H1 (cell line): Measurements from ENCODE around the gene MAGI1. TPM values are rescaled to one million over a fixed set of nuclear protein-coding genes. Genes with fewer than 3 reads are reported as not detected.

ENCODE experiments used
- ATF2 ChIP-seq: IDR thresholded peaks from 2 replicates; pipeline ENCODE4 v1.6.1; 2012; ENCODE audit warnings: low read length, inconsistent platforms
- BRCA1 ChIP-seq: IDR thresholded peaks from 2 replicates; pipeline ENCODE4 v1.6.1; 2012; ENCODE audit warnings: low read depth, low read length, improper control_type of control experiment
- CBX8 ChIP-seq: fragments of 300-800, 300-1000 bp; sonication (generic); IDR thresholded peaks from 2 replicates; pipeline ENCODE4 v1.7.1; 2016; ENCODE audit warnings: low read depth, low read length, borderline replicate concordance
- FOSL1 ChIP-seq: IDR thresholded peaks from 2 replicates; pipeline ENCODE4 v1.6.1; 2011; ENCODE audit warnings: mild to moderate bottlenecking, low read depth, low read length, moderate library complexity; ENCODE audit not compliant: insufficient read depth
- POLR2A ChIP-seq, 2 experiments: IDR thresholded peaks; 1 replicate in 1 of 2; 2 replicates in 1 of 2; pipeline ENCODE4 v1.6.1; 2011; ENCODE audit warnings: low read depth in 2 of 2, low read length in 2 of 2, mild to moderate bottlenecking in 2 of 2; ENCODE audit errors: control extremely low read depth in 1 of 2
- TAF7 ChIP-seq: optimal IDR thresholded peaks from 2 replicates; pipeline ENCODE3; 2011; ENCODE audit warnings: low read depth, mild to moderate bottlenecking, inconsistent platforms, low read length, moderate library complexity, borderline replicate concordance
- polyA plus RNA-seq, 7 experiments: library from polyadenylated mRNA; depleted of rRNA in 3 of 7; stranded (reverse) in 5 of 7; unstranded in 2 of 7; fragments of >200 nt in 5 of 7; fragments of 200-250 nt in 2 of 7; gene quantifications; 1 replicate in 5 of 7; 2 replicates in 1 of 7; 4 replicates in 1 of 7; pipeline versions ENCODE4 v1.2.1 to v1.2.3, GENCODE V29; 2011 to 2013; ENCODE audit warnings: missing spikeins in 2 of 7, mixed read lengths in 2 of 7
- total RNA-seq: library from RNA; stranded (reverse); fragmentation: NEBNext Ultra II Directional; extraction: Animal tissue kit (Norgen Biotek cat#: 25700); gene quantifications from 2 replicates; pipeline ENCODE4 v1.2.1, GENCODE V29; 2021

MAGI1 gene
- total and polyA plus RNA-seq, 2 of the 8 experiments (the other 6 are each of a cell fraction or from before 2014, with no cell fraction given): 19.8 to 78.0 TPM

- TF ChIP-seq FOSL1 (no peak), ATF2 (no peak), BRCA1 (no peak), CBX8 (no peak), TAF7 (no peak), POLR2A (IDR thresholded peaks at IDR 0.05; ENCODE audit: control extremely low read depth in 1 of 2, low read depth in 2 of 2, low read length in 2 of 2) (no peak)
These were observed 145.1 kb downstream of the MAGI1 start (continued) for GRCh38 chr3:65893631-65894030.
